K562 (cell line): Measurements from ENCODE around the gene PILRA. TPM values are rescaled to one million over a fixed set of nuclear protein-coding genes. Genes with fewer than 3 reads are reported as not detected.

Source experiments
- BMI1 ChIP-seq: fragments of 150-350 bp; IDR thresholded peaks from 2 replicates; pipeline ENCODE4 v1.6.1; 2014; ENCODE audit warnings: low read length
- FOXO4 ChIP-seq: fragments of 450-650 bp; formaldehyde crosslinking; IDR thresholded peaks from 2 replicates; pipeline ENCODE4 v1.4.0; 2020; ENCODE audit warnings: mild to moderate bottlenecking, moderate library complexity
- HNRNPLL ChIP-seq: fragments of 200-400 bp; formaldehyde crosslinking; IDR thresholded peaks from 2 replicates; pipeline ENCODE4 v1.6.1; 2017; ENCODE audit warnings: low read length, low read depth, mild to moderate bottlenecking; ENCODE audit not compliant: poor library complexity, severe bottlenecking
- ILF3 ChIP-seq: fragments of 450-650 bp; IDR thresholded peaks from 2 replicates; pipeline ENCODE4 v1.6.1; 2018; ENCODE audit warnings: antibody characterized with exemption, mild to moderate bottlenecking, moderate library complexity, borderline replicate concordance
- JUN ChIP-seq, 2 experiments: sonication (generic) in 1 of 2; formaldehyde crosslinking in 1 of 2; IDR thresholded peaks; 2 replicates each; pipeline versions ENCODE4 v1.6.1 to v1.8.0; 2012 to 2022; ENCODE audit warnings: borderline replicate concordance in 2 of 2, mild to moderate bottlenecking in 2 of 2, improper control_type of control experiment in 1 of 2, low read depth in 1 of 2, low read length in 1 of 2, missing genetic modification reagents in 1 of 2
- KLF6 ChIP-seq: fragments of 250-450 bp; sonication (Bioruptor Pico); IDR thresholded peaks from 2 replicates; pipeline ENCODE4 v1.4.0; 2020; ENCODE audit warnings: mild to moderate bottlenecking, moderate library complexity, borderline replicate concordance
- PURB ChIP-seq: sonication (generic); formaldehyde crosslinking; IDR thresholded peaks from 2 replicates; pipeline ENCODE4 v1.9.0; 2021; ENCODE audit warnings: low read depth, mild to moderate bottlenecking, missing genetic modification reagents
- PYGO2 ChIP-seq: fragments of 450-650 bp; IDR thresholded peaks from 2 replicates; pipeline ENCODE4 v1.6.1; 2016; ENCODE audit warnings: mild to moderate bottlenecking, missing genetic modification characterization, moderate library complexity, missing compliant biosample characterization
- RFX5 ChIP-seq: IDR thresholded peaks from 2 replicates; pipeline ENCODE4 v1.6.1; 2011; ENCODE audit warnings: low read depth, mild to moderate bottlenecking, improper control_type of control experiment, low read length
- RREB1 ChIP-seq: fragments of 250-450 bp; sonication (Bioruptor Pico); IDR thresholded peaks from 2 replicates; pipeline ENCODE4 v1.4.0; 2020
- SNAPC5 ChIP-seq: fragments of 250-450 bp; sonication (Bioruptor Pico); IDR thresholded peaks from 2 replicates; pipeline ENCODE4 v1.8.0; 2021; ENCODE audit warnings: moderate library complexity, mild to moderate bottlenecking, inconsistent platforms
- TCF15 ChIP-seq: fragments of 250-450 bp; sonication (Bioruptor Pico); IDR thresholded peaks from 2 replicates; pipeline ENCODE4 v1.8.0; 2022; ENCODE audit warnings: moderate library complexity, mild to moderate bottlenecking, inconsistent platforms
- UBTF ChIP-seq, 2 experiments: IDR thresholded peaks; 2 replicates each; pipeline ENCODE4 v1.6.1; 2012; ENCODE audit warnings: improper control_type of control experiment in 2 of 2, low read depth in 2 of 2, low read length in 2 of 2, borderline replicate concordance in 1 of 2
- WHSC1 ChIP-seq: IDR thresholded peaks from one replicate; pipeline ENCODE4 v1.6.1; 2012; ENCODE audit warnings: low read length, control low read depth, inconsistent platforms
- ZKSCAN1 ChIP-seq: fragments of 150-350 bp; IDR thresholded peaks from 2 replicates; pipeline ENCODE4 v1.6.1; 2016; ENCODE audit warnings: low read depth, low read length
- polyA plus RNA-seq, 8 experiments: library from polyadenylated mRNA; depleted of rRNA in 4 of 8; stranded (reverse) in 5 of 8; unstranded in 3 of 8; fragments of >200 nt; fragmentation: Nextera tagmentation in 2 of 8; fragmentation: Illumina TruSeq in 1 of 8; extraction: Ambion mirVana in 2 of 8; extraction: Trizol in 1 of 8; gene quantifications; 2 replicates each; pipeline versions ENCODE4 v1.2.1 to v1.2.3, GENCODE V29; 2011 to 2014; ENCODE audit warnings: inconsistent platforms in 1 of 8, missing spikeins in 1 of 8
- total RNA-seq, 7 experiments: library from RNA; depleted of rRNA in 6 of 7; stranded (reverse); fragments of >200 nt in 6 of 7; fragmentation: Illumina TruSeq in 2 of 7; extraction: Trizol in 2 of 7; gene quantifications; 2 replicates each; pipeline versions ENCODE4 v1.2.1 to v1.2.3, GENCODE V29; 2011 to 2021; ENCODE audit warnings: low replicate concordance in 1 of 7

Gene PILRA
- total and polyA plus RNA-seq, 9 of the 15 experiments (the other 6 are each of a cell fraction or from before 2014, with no cell fraction given), result 0.13 to 1.8 (median 0.62) TPM

- TF ChIP-seq JUN (IDR thresholded peaks at IDR 0.05; ENCODE audit: borderline replicate concordance, low read depth, low read length) (peak; percentile 98), JUN (CRISPR knock-in tag; IDR thresholded peaks at IDR 0.05; ENCODE audit: borderline replicate concordance) (peak; percentile 33; the same call in 1 of the 2 replicates), ZKSCAN1 (no peak), RFX5 (no peak), KLF6 (CRISPR knock-in tag) (0 out of 2 replicates have a peak, but pooled peaks have one; percentile 34), SNAPC5 (CRISPR knock-in tag) (no peak), PURB (CRISPR knock-in tag) (no peak), BMI1 (no peak), PYGO2 (tag) (peak; percentile 29; the same call in 1 of the 2 replicates), TCF15 (CRISPR knock-in tag) (no peak), ILF3 (no peak), UBTF (IDR thresholded peaks at IDR 0.05; ENCODE audit: borderline replicate concordance in 1 of 2, low read depth in 2 of 2, low read length in 2 of 2) (0 out of 4 replicates have a peak, but pooled peaks have one; percentile 42 to 44), HNRNPLL (no peak), WHSC1 (no peak), FOXO4 (CRISPR knock-in tag) (no peak), RREB1 (CRISPR knock-in tag) (no peak)
Observed at GRCh38 chr7:100444311-100445278, 71.3 kb downstream of the PILRA start (continued).
